ENCODE results near the gene RBMS1.

Gene RBMS1

GRCh38 chr2:160257041-160257742 lies 236.4 kb downstream of the RBMS1 start:
- H2AFZ ChIP-seq (ENCODE audit: low read length), result no peak overlapping the region
- H3K79me2 ChIP-seq (ENCODE audit: low read length), result no peaks in the 10 kb centered on the region
- H4K20me1 ChIP-seq (ENCODE audit: insufficient read depth, low read length), result no peaks in the 10 kb centered on the region
- H3F3A ChIP-seq (ENCODE audit: insufficient read depth, low read length), result no peaks in the 10 kb centered on the region
- H3K36me3 ChIP-seq (replicated peaks; ENCODE audit: insufficient read depth, low read length), result no peaks in the 10 kb centered on the region
- TF ChIP-seq EZH2phosphoT487 (IDR thresholded peaks at IDR 0.05; ENCODE audit: low read length) (no peak), EZH2 (optimal IDR thresholded peaks at IDR 0.05; ENCODE audit: low read depth, low read length) (no peak), CTCF (IDR thresholded peaks at IDR 0.05; ENCODE audit: low read length) (no peak)
- H3K27me3 ChIP-seq (replicated peaks; ENCODE audit: insufficient read depth, low read length), result no peaks in the 10 kb centered on the region
- no peak overlapping the region for H3K9ac ChIP-seq (ENCODE audit: low read length)
- H3K9me2 ChIP-seq (replicated peaks; ENCODE audit: insufficient read depth, low read length), result no peaks in the 10 kb centered on the region
- H3K4me2 ChIP-seq (ENCODE audit: low read depth, low read length), result no peak overlapping the region
- no peaks in the 10 kb centered on the region for H3K4me1 ChIP-seq (ENCODE audit: low read length)
- no peak for DNase-seq
- H3K27ac ChIP-seq (ENCODE audit: low read length), result no peak overlapping the region
- H3K9me3 ChIP-seq (replicated peaks; ENCODE audit: insufficient read depth, low read length), result no peaks in the 10 kb centered on the region
- H3K4me3 ChIP-seq (ENCODE audit: low read length), result no peak overlapping the region

GRCh38 chr2:160256507-160256906 lies 237.1 kb downstream of the RBMS1 start:
- no peak overlapping the region for H3K4me2 ChIP-seq (ENCODE audit: low read depth, low read length)
- H3K9me2 ChIP-seq (replicated peaks; ENCODE audit: insufficient read depth, low read length), result no peaks in the 10 kb centered on the region
- H3K79me2 ChIP-seq (ENCODE audit: low read length), result no peaks in the 10 kb centered on the region
- no peak overlapping the region for H3K9ac ChIP-seq (ENCODE audit: low read length)
- no peak for DNase-seq
- no peaks in the 10 kb centered on the region for H4K20me1 ChIP-seq (ENCODE audit: insufficient read depth, low read length)
- H3F3A ChIP-seq (ENCODE audit: insufficient read depth, low read length), result no peaks in the 10 kb centered on the region
- no peaks in the 10 kb centered on the region for H3K36me3 ChIP-seq (replicated peaks; ENCODE audit: insufficient read depth, low read length)
- TF ChIP-seq EZH2 (optimal IDR thresholded peaks at IDR 0.05; ENCODE audit: low read depth, low read length) (no peak), CTCF (IDR thresholded peaks at IDR 0.05; ENCODE audit: low read length) (no peak), EZH2phosphoT487 (IDR thresholded peaks at IDR 0.05; ENCODE audit: low read length) (no peak)
- no peak overlapping the region for H3K27ac ChIP-seq (ENCODE audit: low read length)
- no peaks in the 10 kb centered on the region for H3K27me3 ChIP-seq (replicated peaks; ENCODE audit: insufficient read depth, low read length)
- H2AFZ ChIP-seq (ENCODE audit: low read length), result no peak overlapping the region
- H3K9me3 ChIP-seq (replicated peaks; ENCODE audit: insufficient read depth, low read length), result no peaks in the 10 kb centered on the region
- H3K4me3 ChIP-seq (ENCODE audit: low read length), result no peak overlapping the region
- H3K4me1 ChIP-seq (ENCODE audit: low read length), result no peaks in the 10 kb centered on the region

GRCh38 chr2:160255408-160255807 lies 238.2 kb downstream of the RBMS1 start:
- Histone ChIP-seq H3K4me1 (ENCODE audit: low read length) (no peaks in the 10 kb centered on the region), H3K4me2 (ENCODE audit: low read depth, low read length) (no peak overlapping the region), H2AFZ (ENCODE audit: low read length) (no peak overlapping the region), H3K4me3 (ENCODE audit: low read length) (no peak overlapping the region), H3K79me2 (ENCODE audit: low read length) (no peaks in the 10 kb centered on the region), H3K9ac (ENCODE audit: low read length) (no peak overlapping the region), H3F3A (ENCODE audit: insufficient read depth, low read length) (no peaks in the 10 kb centered on the region), H3K9me2 (replicated peaks; ENCODE audit: insufficient read depth, low read length) (no peaks in the 10 kb centered on the region), H3K27ac (ENCODE audit: low read length) (no peak overlapping the region), H4K20me1 (ENCODE audit: insufficient read depth, low read length) (no peaks in the 10 kb centered on the region), H3K36me3 (replicated peaks; ENCODE audit: insufficient read depth, low read length) (no peaks in the 10 kb centered on the region), H3K27me3 (replicated peaks; ENCODE audit: insufficient read depth, low read length) (no peaks in the 10 kb centered on the region), H3K9me3 (replicated peaks; ENCODE audit: insufficient read depth, low read length) (no peaks in the 10 kb centered on the region)
- TF ChIP-seq EZH2 (optimal IDR thresholded peaks at IDR 0.05; ENCODE audit: low read depth, low read length), result no peak
- no peak for DNase-seq

GRCh38 chr2:160254189-160254762 lies 239.3 kb downstream of the RBMS1 start:
- no peaks in the 10 kb centered on the region for H4K20me1 ChIP-seq (ENCODE audit: insufficient read depth, low read length)
- DNase-seq, result no peak
- no peaks in the 10 kb centered on the region for H3F3A ChIP-seq (ENCODE audit: insufficient read depth, low read length)
- no peak overlapping the region for H3K4me3 ChIP-seq (ENCODE audit: low read length)
- H3K27ac ChIP-seq (ENCODE audit: low read length), result no peak overlapping the region
- H3K9me2 ChIP-seq (replicated peaks; ENCODE audit: insufficient read depth, low read length), result no peaks in the 10 kb centered on the region
- no peaks in the 10 kb centered on the region for H3K36me3 ChIP-seq (replicated peaks; ENCODE audit: insufficient read depth, low read length)
- H3K4me2 ChIP-seq (ENCODE audit: low read depth, low read length), result no peak overlapping the region
- H3K27me3 ChIP-seq (replicated peaks; ENCODE audit: insufficient read depth, low read length), result no peaks in the 10 kb centered on the region
- no peaks in the 10 kb centered on the region for H3K79me2 ChIP-seq (ENCODE audit: low read length)
- no peak overlapping the region for H2AFZ ChIP-seq (ENCODE audit: low read length)
- TF ChIP-seq EZH2phosphoT487 (IDR thresholded peaks at IDR 0.05; ENCODE audit: low read length), result no peak
- TF ChIP-seq CTCF (IDR thresholded peaks at IDR 0.05; ENCODE audit: low read length), result no peak
- TF ChIP-seq EZH2 (optimal IDR thresholded peaks at IDR 0.05; ENCODE audit: low read depth, low read length), result no peak
- H3K4me1 ChIP-seq (ENCODE audit: low read length), result no peaks in the 10 kb centered on the region
- H3K9ac ChIP-seq (ENCODE audit: low read length), result no peak overlapping the region
- no peaks in the 10 kb centered on the region for H3K9me3 ChIP-seq (replicated peaks; ENCODE audit: insufficient read depth, low read length)

Data from MM.1S (cell line).